GM10248 (cell line): ENCODE data around the gene NF2.

Source experiments
- CTCF ChIA-PET: fragments of 300-600 bp; sonication (Branson Sonifier 250); formaldehyde crosslinking; extraction: SDS; loops from one replicate; lab custom pipeline; 2021; ENCODE audit warnings: antibody characterized with exemption; lab: Yijun Ruan, JAX
- POLR2A ChIA-PET: fragments of 350-650 bp; sonication (Branson Sonifier 250); formaldehyde crosslinking; extraction: SDS; loops from one replicate; lab custom pipeline; 2020; ENCODE audit warnings: antibody characterized with exemption; lab: Yijun Ruan, JAX
- DNase-seq: peaks from one replicate; pipeline ENCODE4 v3.0.0; 2012; ENCODE audit errors: extremely low spot score
- TF ChIP-seq, protein P1 (sequence below): IDR thresholded peaks from 2 replicates; pipeline ENCODE4 v1.5.1; 2012; ENCODE audit warnings: mild to moderate bottlenecking, low read depth; ENCODE audit errors: extremely low read depth, missing control alignments, control extremely low read depth

NF2 gene

DNA sequence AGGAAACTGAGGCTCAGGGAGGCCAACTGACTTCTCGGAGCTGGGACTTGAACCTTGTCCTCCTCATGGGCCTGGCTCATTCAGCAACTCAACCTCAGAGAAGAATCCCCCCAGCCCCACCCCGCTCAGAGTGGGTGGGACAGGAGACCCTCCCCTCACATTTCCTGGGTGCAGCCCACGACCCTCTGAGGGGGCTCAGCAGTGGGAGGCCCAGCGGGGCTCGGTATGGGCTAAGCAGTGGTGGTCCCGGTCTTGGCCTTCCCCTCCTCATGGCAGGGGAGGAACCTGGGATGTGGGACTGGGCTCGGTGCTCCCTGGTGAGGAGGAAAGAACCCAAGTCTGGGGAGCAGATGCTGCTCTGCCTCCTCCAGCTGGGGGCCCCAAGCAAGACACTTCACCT, 102.2 kb downstream of the NF2 start:
- POLR2A ChIA-PET: no interaction called here
- no peak for DNase-seq
- CTCF ChIA-PET: interaction anchor here (1.3 to 1.7 kb wide), 2 partner anchors 13 to 299 kb away, joined by 3 to 5 read pairs; no protein-coding TSS in a partner anchor
- TF ChIP-seq, protein P1, sequence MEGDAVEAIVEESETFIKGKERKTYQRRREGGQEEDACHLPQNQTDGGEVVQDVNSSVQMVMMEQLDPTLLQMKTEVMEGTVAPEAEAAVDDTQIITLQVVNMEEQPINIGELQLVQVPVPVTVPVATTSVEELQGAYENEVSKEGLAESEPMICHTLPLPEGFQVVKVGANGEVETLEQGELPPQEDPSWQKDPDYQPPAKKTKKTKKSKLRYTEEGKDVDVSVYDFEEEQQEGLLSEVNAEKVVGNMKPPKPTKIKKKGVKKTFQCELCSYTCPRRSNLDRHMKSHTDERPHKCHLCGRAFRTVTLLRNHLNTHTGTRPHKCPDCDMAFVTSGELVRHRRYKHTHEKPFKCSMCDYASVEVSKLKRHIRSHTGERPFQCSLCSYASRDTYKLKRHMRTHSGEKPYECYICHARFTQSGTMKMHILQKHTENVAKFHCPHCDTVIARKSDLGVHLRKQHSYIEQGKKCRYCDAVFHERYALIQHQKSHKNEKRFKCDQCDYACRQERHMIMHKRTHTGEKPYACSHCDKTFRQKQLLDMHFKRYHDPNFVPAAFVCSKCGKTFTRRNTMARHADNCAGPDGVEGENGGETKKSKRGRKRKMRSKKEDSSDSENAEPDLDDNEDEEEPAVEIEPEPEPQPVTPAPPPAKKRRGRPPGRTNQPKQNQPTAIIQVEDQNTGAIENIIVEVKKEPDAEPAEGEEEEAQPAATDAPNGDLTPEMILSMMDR: no peak

- ChIA-PET CTCF (interaction anchor here (1.7 kb wide), 1 partner anchor 299 kb away, joined by 3 read pairs; no protein-coding TSS in a partner anchor), POLR2A (no interaction called here)
- no peak for DNase-seq
- TF ChIP-seq, protein P1: no peak
These were observed 103.1 kb downstream of the NF2 start for GRCh38 chr22:29706486-29706885.

DNA sequence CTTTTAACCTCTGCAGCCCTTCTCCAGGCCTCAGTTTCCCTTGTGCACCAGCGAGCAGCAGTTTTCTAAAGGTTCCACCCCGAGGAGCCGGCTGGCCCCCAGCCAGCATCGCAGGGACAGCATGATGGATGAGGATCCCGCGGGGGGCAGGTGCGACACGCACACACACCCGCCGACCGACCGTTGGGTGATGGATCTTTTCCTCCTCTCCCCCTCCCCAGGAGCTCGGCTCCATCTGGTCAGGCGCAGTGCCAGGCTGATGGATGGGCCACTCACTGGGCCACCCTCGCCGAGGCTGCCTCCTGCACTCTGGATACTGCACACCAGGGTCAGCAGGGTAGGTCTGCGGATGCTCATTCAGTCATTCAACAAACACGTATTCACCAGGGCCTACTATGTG, 103.6 kb downstream of the NF2 start:
- ChIA-PET CTCF (no interaction called here), POLR2A (no interaction called here)
- TF ChIP-seq, protein P1: no peak
- DNase-seq: no peak

- ChIA-PET CTCF (interaction anchor here (1.7 kb wide), 1 partner anchor 11 kb away, joined by 5 read pairs; no protein-coding TSS in a partner anchor), POLR2A (no interaction called here)
- DNase-seq: no peak
- TF ChIP-seq, protein P1: no peak
These were observed 104.0 kb downstream of the NF2 start for GRCh38 chr22:29707471-29707870.

DNA sequence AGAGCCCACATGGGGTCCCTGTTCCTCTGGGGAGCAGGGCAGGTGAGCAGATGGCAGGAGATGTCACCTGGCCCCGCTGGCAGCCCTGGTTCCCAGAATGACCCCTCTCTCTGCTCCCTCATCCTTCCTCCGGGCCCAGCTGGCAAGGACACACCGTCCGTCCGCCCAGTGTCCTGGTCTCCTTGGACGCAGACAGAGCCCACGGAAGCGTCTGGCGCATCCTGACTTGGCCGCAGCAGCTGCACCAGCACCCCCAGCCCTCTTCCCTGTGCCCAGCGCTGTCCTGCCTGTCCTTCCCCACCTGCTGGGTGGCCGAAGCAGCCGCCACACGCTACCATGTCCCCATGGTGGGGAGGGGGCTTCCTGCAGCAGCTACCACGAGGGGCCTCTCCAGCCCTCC, 106.8 kb downstream of the NF2 start:
- DNase-seq: no peak
- ChIA-PET POLR2A (no interaction called here), CTCF (no interaction called here)
- TF ChIP-seq, protein P1: no peak

- no peak for DNase-seq
- TF ChIP-seq, protein P1: no peak
- CTCF ChIA-PET: interaction anchor here (1.4 kb wide), 1 partner anchor 294 kb away, joined by 4 read pairs; no protein-coding TSS in a partner anchor
- POLR2A ChIA-PET: no interaction called here
These were observed 107.6 kb downstream of the NF2 start for GRCh38 chr22:29710922-29711593.
